Activated effector memory CD4-positive, alpha-beta T cell treated with Interleukin-2 at 50 U/mL for 16 hours (primary cell): ENCODE results near the gene PDZD2.
"Not testable (repeated sequence)": the region's sequence is repeated elsewhere in the genome, so short reads cannot be mapped to it uniquely, and the experiment has no call there.

Source experiments
- DNase-seq: peaks from one replicate; pipeline ENCODE4 v3.0.0-alpha.2; 2020

The PDZD2 gene

DNA sequence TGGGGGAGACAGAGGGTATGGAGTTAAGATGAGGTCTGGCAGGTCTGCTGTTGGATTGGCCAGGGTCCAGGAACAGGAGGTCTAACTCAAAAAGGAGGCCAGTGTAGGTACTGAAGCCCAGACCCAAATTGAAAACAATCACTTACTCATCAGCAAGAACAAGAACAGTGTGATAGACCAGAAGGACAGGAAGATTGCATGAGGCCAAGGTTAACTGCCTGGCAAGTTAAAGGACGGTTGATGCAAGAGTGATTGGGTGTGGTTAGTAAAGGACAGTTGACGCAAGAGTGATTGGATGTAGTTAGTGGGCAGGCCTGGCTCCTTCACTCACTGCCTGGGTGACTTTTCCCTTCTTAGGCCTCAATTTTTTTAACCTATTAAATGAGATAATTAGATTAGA lies 132.6 kb downstream of the PDZD2 start:
- DNase-seq = no peak

DNA sequence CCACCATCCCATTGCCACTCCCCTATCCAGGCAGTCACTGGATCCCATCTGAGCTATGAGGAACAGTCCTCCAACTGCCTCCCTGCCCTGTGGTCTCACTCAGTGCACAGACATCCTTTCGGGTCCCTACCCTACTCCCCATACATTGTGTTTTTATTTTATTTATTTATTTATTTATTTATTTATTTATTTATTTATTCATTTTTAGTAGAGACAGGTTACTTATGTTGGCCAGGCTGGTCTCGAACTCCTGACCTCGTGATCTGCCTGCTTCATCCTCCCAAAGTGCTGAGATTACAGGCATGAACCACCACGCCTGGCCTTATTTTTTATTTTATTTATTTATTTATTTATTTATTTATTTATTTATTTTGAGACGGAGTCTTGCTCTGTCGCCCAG lies 137.4 kb downstream of the PDZD2 start:
- not testable (repeated sequence) for DNase-seq

GRCh38 chr5:31776976-31777651 lies 138.2 kb downstream of the PDZD2 start:
- DNase-seq = no peak

- no peak for DNase-seq
Observed at GRCh38 chr5:31781772-31782171, 142.8 kb downstream of the PDZD2 start.

GRCh38 chr5:31783086-31783645 lies 144.2 kb downstream of the PDZD2 start:
- DNase-seq = no peak

GRCh38 chr5:31783731-31784130 lies 144.8 kb downstream of the PDZD2 start:
- no peak for DNase-seq

DNA sequence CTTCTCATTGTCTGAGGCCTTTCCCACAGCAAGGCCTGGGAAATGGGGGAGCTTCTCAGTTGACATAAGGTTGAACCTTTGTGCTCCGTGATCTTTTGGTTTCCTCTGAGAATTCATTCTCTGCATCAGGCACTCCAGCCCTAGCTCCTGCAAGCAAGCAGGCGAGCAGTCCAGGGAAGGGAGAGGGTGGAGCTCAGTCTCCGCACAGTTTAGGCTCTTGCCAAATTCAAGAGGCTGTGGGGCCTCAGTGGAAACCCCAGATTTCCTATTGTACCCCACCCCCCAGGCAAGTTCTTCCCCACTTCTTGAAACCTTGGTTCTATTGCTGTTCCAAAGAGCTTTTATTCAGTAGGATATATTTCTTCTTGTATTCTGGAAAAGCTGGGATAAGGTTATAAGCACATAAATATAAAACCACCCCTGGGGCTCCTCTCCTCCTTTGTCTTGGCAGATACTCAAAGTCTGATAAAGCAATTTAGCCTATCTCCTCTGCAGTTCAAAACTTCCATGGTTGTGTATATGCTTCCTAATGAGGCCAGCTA lies 147.2 kb downstream of the PDZD2 start:
- no peak for DNase-seq

DNA sequence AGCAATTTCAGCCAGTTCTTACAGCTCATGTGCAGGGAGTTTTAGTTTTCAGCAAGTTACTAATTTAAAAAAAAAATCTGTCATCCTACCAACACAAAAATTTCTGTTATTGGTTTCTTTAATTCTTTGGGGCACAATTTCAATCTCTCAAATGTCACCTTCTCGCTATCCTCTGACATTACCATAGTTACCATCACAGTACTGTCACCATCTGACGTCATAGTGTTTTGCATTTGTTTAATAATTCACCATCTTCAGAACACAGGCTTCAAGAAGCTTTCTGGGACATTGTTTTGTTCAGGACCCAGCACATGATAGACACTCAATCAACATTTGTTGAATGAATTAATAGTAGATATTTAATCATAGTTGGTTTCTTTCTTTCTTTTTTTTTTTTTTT lies 155.1 kb downstream of the PDZD2 start:
- no peak for DNase-seq

DNA sequence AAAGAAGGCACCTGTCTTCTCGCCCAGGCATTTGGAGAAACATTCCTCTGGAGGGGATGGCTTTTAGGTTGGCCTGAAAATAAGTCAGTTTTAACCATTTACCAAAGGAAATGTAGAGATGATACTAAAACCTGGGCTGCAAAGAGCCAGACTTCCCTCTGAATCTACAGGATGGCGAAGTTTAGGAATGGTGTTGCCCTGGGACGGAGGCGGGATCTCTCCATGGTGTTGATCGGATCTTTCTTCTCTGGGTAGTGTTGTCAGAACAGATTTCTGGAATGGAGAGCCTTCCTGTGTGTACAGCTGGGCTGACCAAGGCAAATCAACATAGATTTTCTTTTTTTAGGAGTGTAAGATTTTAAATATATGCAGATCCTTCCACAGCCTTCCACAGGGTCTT lies 159.2 kb downstream of the PDZD2 start:
- DNase-seq = no peak

GRCh38 chr5:31800351-31800750 lies 161.4 kb downstream of the PDZD2 start:
- DNase-seq = no peak

DNA sequence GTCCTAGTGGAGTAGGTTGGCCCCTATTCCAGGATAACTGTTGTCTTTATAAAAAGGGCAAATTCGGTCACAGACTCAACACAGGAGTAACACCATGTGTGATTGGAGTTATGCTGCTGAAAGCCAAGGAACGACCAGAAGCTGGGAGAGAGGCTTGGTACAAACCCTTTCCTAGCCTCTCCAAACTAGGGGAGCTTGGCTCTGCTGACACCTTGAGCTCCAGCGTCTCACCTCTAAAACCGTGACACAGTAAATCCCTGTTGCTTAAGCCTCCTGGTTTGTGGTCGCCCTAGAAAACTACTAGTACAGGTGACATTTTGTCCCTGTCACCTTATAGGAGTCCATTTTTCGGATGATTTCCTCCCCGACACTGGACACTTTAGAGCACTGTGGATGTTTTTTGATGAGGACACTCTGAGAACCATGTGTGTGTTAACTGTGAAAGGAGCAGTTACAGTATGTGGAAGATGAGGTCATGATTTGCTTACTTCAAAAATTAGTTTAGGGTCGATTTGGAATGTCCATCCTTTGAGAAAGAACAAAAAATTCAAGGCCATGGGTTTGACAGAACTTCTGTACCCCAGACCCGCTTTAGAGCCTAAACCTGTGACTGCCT lies 167.0 kb downstream of the PDZD2 start:
- DNase-seq = no peak

- no peak for DNase-seq
Observed at GRCh38 chr5:31806561-31806960, 167.6 kb downstream of the PDZD2 start.

- no peak for DNase-seq
Observed at GRCh38 chr5:31807789-31808540, 169.0 kb downstream of the PDZD2 start.

- no peak for DNase-seq
Observed at GRCh38 chr5:31809050-31809870, 170.3 kb downstream of the PDZD2 start.

DNA sequence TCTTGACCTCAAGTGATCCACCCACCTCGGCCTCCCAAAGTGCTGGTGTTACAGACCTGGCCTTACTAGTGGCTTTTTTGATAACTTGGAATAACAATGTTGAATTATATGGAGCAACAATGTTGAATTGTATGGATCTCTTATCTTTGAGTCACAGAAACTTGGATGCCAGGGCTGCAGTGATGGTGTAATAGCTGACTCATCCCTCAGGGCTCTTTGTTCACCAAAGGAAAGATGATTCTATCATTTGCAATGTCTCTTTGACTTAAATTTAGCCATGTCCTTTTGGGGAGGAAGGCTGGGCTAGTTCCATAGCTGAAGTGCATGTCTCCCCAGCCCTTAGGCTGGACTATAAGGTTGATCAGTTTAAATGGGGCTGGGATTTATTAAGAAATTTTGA lies 172.3 kb downstream of the PDZD2 start:
- DNase-seq = no peak

GRCh38 chr5:31815376-31815775 lies 176.4 kb downstream of the PDZD2 start:
- no peak for DNase-seq

DNA sequence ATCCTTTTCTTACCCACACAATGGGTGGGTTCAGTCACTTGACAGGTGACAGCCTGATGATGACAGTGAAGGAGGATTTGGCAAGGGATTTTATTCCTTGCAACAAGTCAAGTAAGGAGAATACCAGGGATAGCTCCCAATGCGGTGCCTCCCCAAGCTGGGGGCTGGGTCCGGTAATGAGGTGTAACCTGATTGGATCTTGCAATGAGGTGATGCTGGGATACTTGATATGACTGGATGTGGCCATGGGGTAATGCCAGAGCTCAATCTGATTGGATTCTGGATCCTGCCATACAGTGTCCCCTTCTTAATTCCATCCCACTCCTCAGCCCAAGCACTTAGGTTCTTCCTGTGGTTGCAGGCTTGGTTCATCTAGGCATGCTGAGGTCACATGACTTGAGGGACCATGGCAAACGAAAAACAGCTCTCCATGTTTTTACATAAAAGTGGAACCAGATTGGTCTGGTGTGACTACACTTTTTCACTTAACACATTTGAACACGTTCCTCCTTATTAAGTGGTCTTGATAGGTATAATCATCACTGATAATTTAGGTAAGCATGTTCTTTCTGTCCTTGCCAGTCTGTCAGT lies 181.1 kb downstream of the PDZD2 start:
- no peak for DNase-seq

GRCh38 chr5:31823472-31823871 lies 184.5 kb downstream of the PDZD2 start:
- DNase-seq = no peak

DNA sequence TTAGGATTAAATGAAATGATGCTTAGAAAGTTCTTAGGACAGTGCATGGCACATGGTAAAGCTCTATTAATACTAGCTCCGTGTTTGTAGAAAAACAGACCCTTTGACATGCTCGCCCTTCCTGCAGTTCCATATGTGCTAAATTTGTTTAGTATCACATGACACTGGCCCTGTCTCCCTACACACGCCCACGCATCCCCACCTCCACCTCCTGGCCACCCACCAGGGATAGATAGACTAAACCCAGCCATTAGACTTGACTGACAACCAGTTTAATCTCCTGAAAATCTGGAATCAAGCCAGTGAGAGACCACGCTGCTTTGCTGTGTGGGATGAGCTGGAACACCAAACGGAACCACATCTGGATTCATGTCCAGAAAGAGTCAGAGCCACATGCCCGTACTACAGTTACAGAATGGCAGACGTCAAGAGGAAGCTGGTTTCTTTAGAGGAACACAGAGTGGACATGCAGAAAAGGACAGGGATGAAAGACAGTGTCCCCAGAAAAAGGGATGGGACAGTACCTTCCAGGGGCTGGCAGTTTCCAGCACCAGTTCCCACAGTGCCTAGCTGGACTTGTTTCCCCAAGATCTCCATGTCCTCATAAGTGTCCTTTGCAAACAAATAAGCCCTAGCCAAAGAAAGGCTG lies 186.1 kb downstream of the PDZD2 start:
- DNase-seq = no peak

DNA sequence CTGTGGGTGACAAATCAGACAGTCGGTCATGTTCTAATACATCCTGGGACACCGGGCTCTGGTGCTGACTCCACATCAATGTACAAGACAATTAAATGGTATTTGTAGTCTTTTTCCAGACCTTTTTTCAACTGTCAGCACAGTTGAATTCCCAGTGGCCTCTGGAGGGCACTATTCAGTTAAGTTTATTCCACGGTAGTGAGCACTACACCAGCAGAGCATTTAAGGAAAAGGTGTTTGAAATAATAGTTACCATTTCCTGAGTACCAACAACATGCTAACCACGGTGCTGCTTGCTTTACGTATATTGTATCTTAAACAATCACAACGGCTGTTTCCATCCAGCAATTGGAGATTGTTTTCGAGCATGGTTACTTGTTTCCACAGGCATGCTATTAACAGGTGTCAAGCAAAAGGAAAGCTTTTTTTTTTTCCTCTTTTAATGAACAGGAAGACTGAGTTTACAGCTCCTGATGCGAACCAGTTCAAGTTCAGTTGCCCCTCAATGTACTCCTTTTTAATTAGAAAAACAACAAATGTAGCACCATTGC lies 186.7 kb downstream of the PDZD2 start:
- DNase-seq = no peak

- no peak for DNase-seq
Observed at GRCh38 chr5:31827867-31828266, 188.9 kb downstream of the PDZD2 start.
